Activated T-cell treated with anti-CD3 and anti-CD28 coated beads, Interleukin-2, amount 50 U/mL, for 4 hours (primary cell): ENCODE results near the gene ALOX12B. TPM values are rescaled to one million over a fixed set of nuclear protein-coding genes. Genes with fewer than 3 reads are reported as not detected.
A peak's percentile ranks its signal among the peaks of the same experiment; 100 is the strongest.

Source experiments
- ATAC-seq, 2 donors: fragments of 200-7000 bp; cut with Tn5 transposase; one replicate each; pipeline ENCODE4 v1.10.0; 2021
- DNase-seq: peaks from one replicate; pipeline ENCODE4 v3.0.0-alpha.2; 2020
- H3K27me3 Mint-ChIP-seq: one replicate; pipeline ENCODE4 v1.8.0; 2021; ENCODE audit warnings: low read depth, mixed read lengths
- H3K36me3 Mint-ChIP-seq: one replicate; pipeline ENCODE4 v1.8.0; 2022; ENCODE audit warnings: mixed read lengths; ENCODE audit not compliant: insufficient read depth
- H3K4me1 Mint-ChIP-seq: one replicate; pipeline ENCODE4 v1.8.0; 2021; ENCODE audit warnings: low read depth, mixed read lengths
- H3K4me3 Mint-ChIP-seq: one replicate; pipeline ENCODE4 v1.8.0; 2021; ENCODE audit warnings: mild to moderate bottlenecking, moderate library complexity, mixed read lengths
- H3K9me3 Mint-ChIP-seq: one replicate; pipeline ENCODE4 v1.8.0; 2021; ENCODE audit warnings: mixed read lengths
- total RNA-seq, 3 donors: library from RNA; stranded (reverse); gene quantifications; one replicate each; pipeline ENCODE4 v1.2.1, GENCODE V29; 2021

ALOX12B gene
- total RNA-seq, 3 donors from 2014 or later: 0.81 to 1.6 (median 0.95) TPM

DNA sequence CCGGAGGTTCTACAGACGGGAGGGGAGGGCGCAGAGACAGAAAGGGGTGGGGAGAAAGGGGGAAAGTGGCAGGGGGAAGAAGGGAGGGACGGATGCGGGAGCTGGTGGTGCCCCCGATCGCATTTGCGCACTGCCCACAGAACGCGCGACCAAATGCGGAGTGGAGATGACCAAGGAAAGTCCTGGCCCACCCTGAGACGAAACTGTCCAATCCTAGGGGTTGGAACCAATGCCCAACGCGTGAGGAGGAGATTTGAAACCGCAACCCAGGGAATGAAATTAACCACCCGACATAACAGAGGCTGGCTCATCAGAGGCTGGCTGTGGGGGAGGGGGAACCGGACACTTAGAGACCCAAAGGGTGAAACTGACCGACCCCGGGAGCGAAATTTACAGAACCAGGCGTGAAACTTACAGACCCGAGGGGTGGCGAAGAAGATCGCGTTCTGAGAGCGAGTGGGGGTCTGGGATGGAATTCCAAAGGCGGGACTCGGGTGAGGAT, 35.0 kb upstream of the ALOX12B start:
- ATAC-seq (no peak), DNase-seq (no peak)
- no peaks in the 10 kb centered on the region for H3K36me3 Mint-ChIP-seq
- peaks cover 76% of the 10 kb centered on the region for H3K4me1 Mint-ChIP-seq
- H3K27me3 Mint-ChIP-seq: peaks cover 41% of the 10 kb centered on the region
- no peaks in the 10 kb centered on the region for H3K9me3 Mint-ChIP-seq
- H3K4me3 Mint-ChIP-seq: peak overlapping the region; percentile 87

DNA sequence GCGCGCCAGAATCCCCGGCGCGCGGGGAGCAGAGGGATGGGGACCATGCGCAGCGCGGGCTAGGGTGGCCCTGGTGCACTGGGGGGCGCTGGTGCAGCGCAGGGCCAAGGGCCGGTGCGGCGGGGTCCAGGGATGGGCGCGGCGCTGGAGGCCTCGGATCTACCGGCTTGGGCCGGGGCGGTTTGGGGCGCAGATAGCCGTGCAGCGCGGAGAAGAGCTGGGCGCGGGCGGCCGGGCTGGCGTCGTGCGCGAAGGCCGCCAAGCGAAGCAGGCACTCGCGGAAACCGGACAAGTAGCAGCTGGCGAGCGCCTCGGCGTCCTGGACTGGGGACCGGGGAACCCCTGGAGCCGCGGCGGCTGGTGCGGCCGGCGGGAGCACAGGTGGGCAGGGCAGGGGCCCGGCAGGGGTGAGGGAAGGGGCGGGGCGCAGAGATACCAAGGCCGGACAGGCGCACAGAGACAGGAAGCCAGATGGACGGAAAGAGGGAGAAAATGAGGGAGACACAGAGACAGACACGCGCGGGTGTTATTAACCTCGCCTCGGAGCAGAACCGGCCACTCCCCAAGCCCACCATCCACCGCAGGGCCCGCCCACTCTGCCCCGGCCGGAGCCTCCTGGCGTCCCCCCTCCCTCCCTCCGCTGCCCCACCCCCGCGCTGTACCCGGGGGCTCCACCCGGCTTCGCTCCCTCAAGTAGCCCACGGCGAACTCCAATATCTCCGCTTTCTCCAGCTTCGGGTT, 34.3 kb upstream of the ALOX12B start:
- Mint-ChIP-seq H3K27me3 (peaks cover 40% of the 10 kb centered on the region), H3K36me3 (no peaks in the 10 kb centered on the region), H3K4me3 (peak overlapping the region; percentile 87), H3K9me3 (no peaks in the 10 kb centered on the region), H3K4me1 (peaks cover 71% of the 10 kb centered on the region)
- DNase-seq: peak; percentile 41
- peak; percentile 6 to 7 for ATAC-seq

DNA sequence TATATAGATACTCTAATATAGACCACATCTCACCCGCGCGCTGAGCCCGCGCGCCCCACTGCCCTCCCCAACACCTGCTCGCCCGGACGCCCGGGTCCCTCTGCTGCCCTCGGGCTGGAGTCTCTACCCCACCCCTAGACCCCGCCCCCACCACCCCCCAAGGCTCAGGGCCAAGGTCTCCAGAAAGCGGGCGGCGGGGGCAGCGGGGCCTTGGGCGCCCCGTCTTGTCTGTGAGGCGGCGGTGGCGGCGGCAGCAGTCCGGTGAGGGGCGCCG, 33.8 kb upstream of the ALOX12B start:
- no peaks in the 10 kb centered on the region for H3K9me3 Mint-ChIP-seq
- ATAC-seq: no peak
- peaks cover 45% of the 10 kb centered on the region for H3K27me3 Mint-ChIP-seq
- peaks cover 71% of the 10 kb centered on the region for H3K4me1 Mint-ChIP-seq
- H3K36me3 Mint-ChIP-seq: no peaks in the 10 kb centered on the region
- no peak for DNase-seq
- peak overlapping the region; percentile 85 for H3K4me3 Mint-ChIP-seq

DNA sequence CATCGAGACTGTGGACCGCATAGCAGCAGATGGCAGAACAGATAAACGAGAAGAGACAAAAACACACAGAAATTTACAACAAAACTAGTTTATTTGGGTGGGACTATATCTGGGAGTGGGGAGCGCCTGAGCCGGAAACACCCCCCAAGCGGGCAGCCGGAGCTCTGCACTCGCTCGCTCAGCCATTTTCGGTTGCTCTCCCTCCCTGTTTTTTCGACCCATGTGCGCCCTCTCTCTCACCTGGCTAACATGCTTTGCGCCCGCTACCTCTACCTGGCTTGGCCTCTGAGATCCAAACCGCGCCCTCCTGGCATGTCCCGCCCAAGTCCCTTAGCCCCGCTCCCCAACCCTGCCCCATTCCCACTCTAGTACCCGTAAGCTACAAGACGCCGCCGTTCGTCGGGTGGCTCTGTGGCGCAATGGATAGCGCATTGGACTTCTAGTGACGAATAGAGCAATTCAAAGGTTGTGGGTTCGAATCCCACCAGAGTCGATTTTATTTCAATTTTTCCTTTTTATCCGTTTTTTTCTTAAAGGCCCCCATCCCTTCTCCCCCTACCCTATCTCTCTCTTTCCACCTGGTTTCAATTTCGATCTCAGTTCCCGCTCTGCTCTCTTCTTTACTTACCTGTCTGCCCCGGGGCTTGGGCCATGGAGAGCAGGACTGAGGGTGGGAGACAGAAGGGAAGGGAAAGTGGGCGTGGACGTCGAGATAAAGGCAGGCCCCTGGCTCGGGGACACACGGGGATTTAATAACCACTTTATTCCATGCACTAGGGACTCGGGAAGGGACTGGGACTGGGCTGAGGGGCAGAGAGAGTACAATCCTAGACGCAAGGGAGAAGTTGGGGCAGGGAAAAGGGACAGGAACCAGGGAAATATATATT, 33.2 kb upstream of the ALOX12B start:
- Mint-ChIP-seq H3K36me3 (no peaks in the 10 kb centered on the region), H3K4me3 (peak overlapping the region; percentile 85), H3K9me3 (no peaks in the 10 kb centered on the region), H3K4me1 (peaks cover 67% of the 10 kb centered on the region), H3K27me3 (peaks cover 51% of the 10 kb centered on the region)
- ATAC-seq (peak; percentile 10 to 11), DNase-seq (peak; percentile 72)

DNA sequence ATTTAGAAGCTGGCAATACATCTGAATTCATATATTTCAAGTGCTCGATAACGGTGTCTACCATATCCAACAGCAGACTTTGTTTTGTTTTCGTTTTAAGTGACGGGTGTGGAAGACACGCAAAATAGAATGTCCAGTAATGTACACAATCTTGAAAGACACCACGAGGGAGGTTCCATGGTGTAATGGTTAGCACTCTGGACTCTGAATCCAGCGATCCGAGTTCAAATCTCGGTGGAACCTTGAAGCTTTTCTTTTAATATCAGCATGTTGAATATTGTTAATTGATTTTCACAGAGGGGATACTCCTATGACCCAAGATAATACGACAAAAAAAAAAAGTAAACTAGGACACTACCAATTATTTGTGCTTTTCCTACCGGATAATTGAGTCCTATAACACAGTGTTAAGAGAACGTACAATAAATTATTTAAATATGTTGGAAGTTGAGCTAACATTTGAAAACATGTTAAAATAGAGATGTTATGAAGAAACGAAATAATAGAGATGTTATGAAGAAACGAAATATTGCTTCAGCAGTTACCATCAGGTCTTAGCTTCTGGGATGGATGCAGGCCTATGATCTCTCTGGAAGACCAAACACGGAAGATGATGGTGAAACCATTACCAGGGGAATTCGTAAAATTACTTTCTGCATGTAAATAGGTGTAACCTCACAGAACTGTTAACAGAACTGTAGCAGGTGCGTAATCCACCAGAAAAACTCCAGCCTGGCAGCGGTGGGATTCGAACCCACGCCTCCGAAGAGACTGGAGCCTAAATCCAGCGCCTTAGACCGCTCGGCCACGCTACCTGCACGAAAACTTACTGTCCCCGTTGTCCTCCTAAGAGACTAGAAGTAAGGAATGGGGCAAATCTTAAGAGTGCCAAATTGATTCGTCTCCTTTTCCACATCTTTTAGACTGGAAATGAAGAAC, 32.3 kb upstream of the ALOX12B start:
- H3K36me3 Mint-ChIP-seq: no peaks in the 10 kb centered on the region
- no peaks in the 10 kb centered on the region for H3K9me3 Mint-ChIP-seq
- peak; percentile 25 for ATAC-seq
- peak overlapping the region; percentile 85 for H3K4me3 Mint-ChIP-seq
- DNase-seq: peak; percentile 80
- H3K27me3 Mint-ChIP-seq: peaks cover 54% of the 10 kb centered on the region
- H3K4me1 Mint-ChIP-seq: peaks cover 59% of the 10 kb centered on the region

DNA sequence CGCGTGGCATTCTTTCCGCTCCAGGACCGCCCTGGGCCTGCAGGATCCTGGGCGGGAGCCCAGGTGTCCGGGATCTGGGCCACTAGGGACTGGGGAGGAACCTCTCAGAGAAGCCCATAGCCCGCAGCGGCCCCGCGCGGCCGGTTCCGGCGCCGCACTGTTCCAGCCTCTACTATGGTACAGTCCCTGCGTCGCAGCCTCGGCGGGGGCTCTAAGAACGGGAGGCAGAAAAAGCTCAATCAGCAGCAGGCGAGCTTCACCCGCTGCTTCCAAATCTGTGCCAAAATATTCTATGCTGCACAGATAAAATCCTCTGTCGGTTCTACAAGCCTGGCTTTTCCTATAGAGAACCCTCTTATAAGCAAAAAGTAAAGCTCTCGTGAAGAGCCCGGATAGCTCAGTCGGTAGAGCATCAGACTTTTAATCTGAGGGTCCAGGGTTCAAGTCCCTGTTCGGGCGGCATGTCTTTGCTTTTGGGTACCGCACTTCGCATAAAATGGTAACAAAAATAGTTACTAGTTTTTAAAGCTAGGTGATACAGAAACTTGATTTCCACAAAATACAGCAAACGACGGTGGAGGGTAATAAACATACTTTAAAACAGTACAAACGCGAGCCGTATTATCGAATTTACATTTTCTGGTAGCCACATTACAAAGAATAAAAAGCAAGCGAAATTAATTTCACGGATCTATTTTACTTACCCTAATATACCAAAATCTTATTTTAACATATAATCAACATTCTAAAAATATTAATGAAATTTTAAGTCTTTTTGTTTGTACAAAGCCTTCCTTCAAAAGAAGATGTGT, 31.5 kb upstream of the ALOX12B start:
- H3K27me3 Mint-ChIP-seq: peaks cover 52% of the 10 kb centered on the region

DNA sequence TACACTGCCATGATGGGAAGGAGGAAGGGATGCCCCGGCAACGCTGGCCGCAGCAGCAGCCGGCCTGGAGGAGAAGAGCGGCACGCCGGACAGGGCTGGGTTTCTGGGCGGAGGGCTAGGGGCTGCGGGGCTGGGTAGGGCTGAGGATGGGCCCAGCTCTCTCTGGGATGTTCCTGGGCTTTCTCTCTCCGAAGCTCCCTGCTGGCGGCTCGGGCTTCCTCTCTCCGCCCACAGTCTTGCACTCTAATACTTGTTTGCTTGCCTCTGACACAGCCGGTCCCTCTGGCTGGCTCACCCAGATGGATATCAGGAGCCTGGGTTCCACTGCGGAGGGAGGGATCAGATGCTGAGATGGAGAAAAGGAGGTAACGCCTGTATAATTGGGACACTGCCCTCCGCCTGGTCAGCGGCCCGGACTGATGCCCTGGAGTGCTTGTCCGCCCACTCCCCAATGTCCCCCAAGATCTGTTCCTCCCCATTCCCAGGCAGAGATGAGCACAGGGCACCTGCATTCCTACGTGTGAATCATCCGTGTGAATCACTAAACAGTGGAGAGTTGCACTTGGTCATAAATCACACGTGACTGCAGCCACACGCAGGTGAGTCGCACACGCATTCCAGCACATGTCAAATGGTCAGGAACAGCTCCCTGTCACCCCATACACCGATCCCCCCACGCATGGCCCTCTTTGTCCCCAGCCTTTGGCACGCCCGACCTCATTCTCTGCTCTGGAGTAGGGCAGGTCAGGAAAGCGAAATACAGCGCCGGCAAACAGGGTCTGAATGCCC, 30.7 kb upstream of the ALOX12B start, which contains the start of gene ALOXE3:
ALOXE3 (minus strand) TSS at position 535 of the 789 bp plus-strand sequence; CDS start at position 11, 524 bp downstream.
- Mint-ChIP-seq H3K36me3 (no peaks in the 10 kb centered on the region), H3K4me1 (peaks cover 44% of the 10 kb centered on the region), H3K4me3 (peak within 1 kb of the TSS; percentile 92), H3K27me3 (peaks cover 51% of the 10 kb centered on the region), H3K9me3 (no peaks in the 10 kb centered on the region)
- peak; percentile 25 for DNase-seq
- ATAC-seq: peak; percentile 4 to 10

More for the DNA sequence above, 31.5 kb upstream of the ALOX12B start:
- DNase-seq: peak; percentile 83
- Mint-ChIP-seq H3K4me3 (peak overlapping the region; percentile 92), H3K9me3 (no peaks in the 10 kb centered on the region), H3K36me3 (no peaks in the 10 kb centered on the region), H3K4me1 (peaks cover 50% of the 10 kb centered on the region)
- peak; percentile 70 to 73 for ATAC-seq

DNA sequence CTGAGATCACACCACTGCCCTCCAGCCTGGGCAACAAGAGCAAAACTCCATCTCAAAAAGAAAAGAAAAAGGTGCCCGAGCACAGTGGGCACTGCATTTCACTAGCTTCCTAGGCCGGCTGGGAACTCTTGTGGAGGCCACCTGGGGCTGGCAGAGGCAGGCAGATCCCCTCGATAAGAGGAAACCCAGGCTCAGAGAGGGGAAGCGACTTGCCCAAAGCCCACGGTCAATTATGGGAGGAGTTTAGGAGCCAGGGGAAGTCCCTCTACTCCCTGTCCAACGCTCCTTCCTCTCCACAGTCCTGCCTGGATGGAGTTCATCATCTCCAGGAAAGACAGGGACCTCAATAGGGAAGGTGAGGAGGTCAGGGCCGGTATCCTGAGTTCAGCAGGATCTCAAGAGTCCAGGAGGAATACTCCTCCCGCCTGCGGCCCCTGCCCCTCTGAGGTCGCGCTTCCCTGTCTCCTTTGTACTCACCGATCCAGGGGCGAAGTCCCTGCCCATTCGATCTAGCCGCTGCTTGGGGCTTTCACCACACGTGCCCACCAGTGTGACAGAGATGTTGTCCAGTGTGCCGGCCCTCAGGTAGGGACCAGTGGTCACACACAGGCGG, 30.0 kb upstream of the ALOX12B start:
- H3K27me3 Mint-ChIP-seq: peaks cover 55% of the 10 kb centered on the region
- ATAC-seq (no peak), DNase-seq (no peak)
- H3K4me3 Mint-ChIP-seq: peak overlapping the region; percentile 92
- no peaks in the 10 kb centered on the region for H3K36me3 Mint-ChIP-seq
- no peaks in the 10 kb centered on the region for H3K9me3 Mint-ChIP-seq
- H3K4me1 Mint-ChIP-seq: peaks cover 39% of the 10 kb centered on the region

DNA sequence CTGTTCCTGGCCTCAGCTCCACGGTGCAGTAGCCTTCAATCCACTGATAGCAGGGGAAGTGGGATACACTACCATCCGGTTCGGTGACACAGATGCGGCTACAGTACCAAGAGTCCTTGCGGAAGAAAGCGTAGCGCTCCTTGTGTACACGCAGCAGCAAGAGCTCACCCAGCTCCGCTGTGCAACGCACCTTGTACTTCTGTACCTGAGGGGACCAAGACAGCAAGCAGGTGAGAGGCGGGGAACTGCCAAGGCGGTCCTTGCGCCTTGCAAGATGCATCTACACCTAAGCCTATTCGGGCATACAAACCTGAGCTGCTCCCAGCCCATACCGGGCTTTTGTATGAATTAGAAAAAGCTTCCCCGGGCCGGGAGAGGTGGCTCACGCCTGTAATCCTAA, 29.3 kb upstream of the ALOX12B start:
- H3K4me1 Mint-ChIP-seq: peaks cover 37% of the 10 kb centered on the region
- H3K9me3 Mint-ChIP-seq: no peaks in the 10 kb centered on the region
- H3K4me3 Mint-ChIP-seq: peak overlapping the region; percentile 30
- DNase-seq: no peak
- H3K36me3 Mint-ChIP-seq: no peaks in the 10 kb centered on the region
- H3K27me3 Mint-ChIP-seq: peaks cover 56% of the 10 kb centered on the region
- no peak for ATAC-seq

DNA sequence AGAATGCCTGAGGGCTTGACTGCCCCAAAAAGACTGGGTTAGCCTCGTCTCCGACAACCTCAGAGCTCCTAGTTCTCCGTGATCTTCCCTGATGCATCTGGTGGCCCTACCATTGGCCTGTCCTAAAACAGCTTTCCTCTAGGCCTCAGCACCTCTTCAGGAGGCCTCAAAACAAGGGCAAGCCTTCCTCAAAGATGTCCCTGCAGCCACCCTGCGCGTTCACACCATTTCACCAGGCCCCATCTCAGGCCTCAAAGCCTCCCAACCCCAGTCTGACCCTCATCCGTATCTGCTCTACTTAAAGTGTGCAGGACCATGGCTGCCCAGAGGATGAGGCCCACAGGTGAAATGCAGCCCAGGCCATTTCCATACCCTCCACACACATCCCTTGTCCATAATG, 23.4 kb upstream of the ALOX12B start:
- ATAC-seq: no peak
- peak overlapping the region; percentile 55 for H3K4me3 Mint-ChIP-seq
- no peak for DNase-seq
- H3K4me1 Mint-ChIP-seq: no peaks in the 10 kb centered on the region
- H3K9me3 Mint-ChIP-seq: no peaks in the 10 kb centered on the region
- H3K27me3 Mint-ChIP-seq: peaks cover 37% of the 10 kb centered on the region
- no peaks in the 10 kb centered on the region for H3K36me3 Mint-ChIP-seq

DNA sequence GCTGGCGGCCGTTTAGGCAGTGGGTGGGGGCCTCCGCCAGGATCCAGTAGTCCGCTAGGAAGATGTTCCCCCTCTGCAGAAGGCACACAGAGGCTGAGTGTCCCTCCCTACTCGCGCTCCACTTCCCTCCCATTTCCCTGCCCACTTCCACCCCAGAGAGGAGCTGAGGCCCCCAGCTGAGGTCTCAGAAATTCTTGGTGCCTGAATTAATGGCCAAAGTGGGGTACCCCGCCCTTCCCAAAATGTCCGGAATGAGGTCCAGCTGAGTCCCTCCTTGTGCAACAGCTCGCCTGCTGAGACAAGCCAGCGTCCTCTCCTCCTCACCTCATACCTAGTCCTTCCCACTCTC, 22.9 kb upstream of the ALOX12B start:
- Mint-ChIP-seq H3K4me3 (no peak overlapping the region), H3K27me3 (peaks cover 33% of the 10 kb centered on the region)

DNA sequence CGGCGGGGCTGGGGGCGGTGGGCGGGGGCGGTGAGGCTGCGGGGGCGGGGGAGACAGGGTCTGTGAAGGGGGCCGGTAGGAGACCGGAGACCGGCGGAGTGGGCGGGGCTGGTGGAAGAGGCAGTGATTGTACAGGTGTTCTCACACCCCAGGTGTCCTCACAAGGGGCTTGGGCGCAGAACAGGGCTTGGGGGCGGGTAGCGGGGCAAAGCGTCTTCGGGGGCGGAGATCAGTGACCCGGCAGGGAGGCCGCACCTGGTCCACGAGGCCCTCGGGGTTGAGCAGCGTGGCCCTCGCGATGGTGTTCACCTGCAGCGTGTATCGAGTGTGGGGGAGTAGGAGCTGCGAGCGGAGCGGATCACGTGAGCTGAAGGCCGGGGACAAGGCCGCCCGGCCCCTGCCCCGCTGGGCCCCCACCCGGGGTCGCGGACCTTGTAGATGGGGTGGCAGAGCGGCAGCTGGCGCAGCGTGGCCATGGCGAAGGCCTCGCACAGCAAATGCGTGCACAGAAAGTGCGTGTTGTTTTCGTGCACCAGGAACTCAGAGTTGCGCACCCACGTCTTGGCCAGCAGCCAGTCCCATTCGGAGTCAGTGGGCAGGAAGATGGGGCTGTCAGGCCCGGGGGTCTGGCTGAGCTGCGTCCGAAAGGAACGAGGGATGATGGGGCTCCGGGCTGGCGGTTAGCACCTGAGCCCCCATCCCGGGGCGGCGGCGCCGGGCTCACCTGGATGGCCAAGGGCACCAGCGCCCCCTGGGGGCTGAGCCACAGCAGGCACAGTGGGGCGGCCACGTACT, 22.3 kb upstream of the ALOX12B start:
- Mint-ChIP-seq H3K4me3 (peak overlapping the region; percentile 41), H3K9me3 (no peaks in the 10 kb centered on the region), H3K27me3 (peaks cover 28% of the 10 kb centered on the region), H3K4me1 (no peaks in the 10 kb centered on the region), H3K36me3 (no peaks in the 10 kb centered on the region)
- ATAC-seq (peak; percentile 95 to 97), DNase-seq (peak; percentile 79)

More for the DNA sequence above, 22.9 kb upstream of the ALOX12B start:
- ATAC-seq (no peak), DNase-seq (no peak)
- Mint-ChIP-seq H3K9me3 (no peaks in the 10 kb centered on the region), H3K4me1 (no peaks in the 10 kb centered on the region), H3K36me3 (no peaks in the 10 kb centered on the region)
